Tibial artery (tissue), 4 donors: Measurements from ENCODE around the gene ALDH9A1.
"Not testable (repeated sequence)": the region's sequence is repeated elsewhere in the genome, so short reads cannot be mapped to it uniquely, and the experiment has no call there.

ENCODE experiments used
- DNase-seq, 2 donors: peaks; one replicate each; pipeline ENCODE4 v3.0.0-alpha.2; 2019
- H3K27ac ChIP-seq, 2 donors: fragments of 200-600 bp; sonication (generic) in 1 of 2; 1 replicate in 1 of 2; 2 replicates in 1 of 2; pipeline ENCODE4 v1.5.1; 2018 to 2019; ENCODE audit warnings: mild to moderate bottlenecking in 1 of 2
- H3K27me3 ChIP-seq, 2 donors: fragments of 200-600 bp; sonication (generic) in 1 of 2; one replicate each; pipeline versions ENCODE4 v1.5.1 to v1.6.0; 2016 to 2019
- H3K36me3 ChIP-seq, 3 donors: fragments of 200-600 bp; sonication (generic) in 2 of 3; one replicate each; pipeline ENCODE4 v1.5.1; 2016 to 2019; ENCODE audit warnings: mild to moderate bottlenecking in 2 of 3
- H3K4me1 ChIP-seq, 4 donors: fragments of 200-600 bp; sonication (generic) in 2 of 4; 1 replicate in 3 of 4; 2 replicates in 1 of 4; pipeline ENCODE4 v1.5.1; 2016 to 2019
- H3K4me3 ChIP-seq, 2 donors: fragments of 200-600 bp; sonication (generic) in 1 of 2; 1 replicate in 1 of 2; 2 replicates in 1 of 2; pipeline ENCODE4 v1.5.1; 2018 to 2019; ENCODE audit warnings: mild to moderate bottlenecking in 2 of 2
- H3K9me3 ChIP-seq, 3 donors: fragments of 200-600 bp; sonication (generic) in 1 of 3; one replicate each; pipeline ENCODE4 v1.5.1; 2016 to 2019
- intact Hi-C: fragments of 100-400 bp; cut with DNase I; formaldehyde crosslinking; loops from one replicate; pipeline ENCODE4 v1.15.0; 2023; ENCODE audit warnings: low total_unique reads
- TF ChIP-seq, protein P1 (sequence below), 2 experiments: fragments of 200-600 bp in 1 of 2; fragments of 450-650 bp in 1 of 2; IDR thresholded peaks; one replicate each; pipeline ENCODE4 v1.5.1; 2017 to 2019; ENCODE audit warnings: antibody characterized with exemption in 2 of 2, mild to moderate bottlenecking in 1 of 2, moderate library complexity in 1 of 2

The ALDH9A1 gene

DNA sequence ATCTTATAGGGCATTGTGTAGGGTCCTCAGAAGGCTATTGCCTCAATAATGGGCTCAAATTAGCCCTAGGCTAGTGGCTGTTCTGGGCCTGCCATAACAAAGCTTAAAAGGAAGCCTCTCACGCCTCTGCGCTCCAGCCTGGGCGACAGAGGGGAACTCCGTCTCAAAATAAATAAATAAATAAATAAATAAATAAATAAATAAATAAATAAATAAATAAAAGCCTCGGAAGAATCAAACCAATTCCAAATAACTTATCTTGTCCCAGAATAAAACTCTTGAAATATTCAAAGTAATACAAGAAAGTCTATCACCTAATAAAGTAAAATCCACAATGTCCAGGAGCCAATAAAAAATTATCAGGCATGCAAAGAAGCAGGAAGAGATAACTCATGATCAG lies 14.4 kb upstream of the ALDH9A1 start:
- H3K27me3 ChIP-seq, result no peaks in the 10 kb centered on the region
- intact Hi-C loops, result no loop called here
- no peaks in the 10 kb centered on the region for H3K4me1 ChIP-seq

DNA sequence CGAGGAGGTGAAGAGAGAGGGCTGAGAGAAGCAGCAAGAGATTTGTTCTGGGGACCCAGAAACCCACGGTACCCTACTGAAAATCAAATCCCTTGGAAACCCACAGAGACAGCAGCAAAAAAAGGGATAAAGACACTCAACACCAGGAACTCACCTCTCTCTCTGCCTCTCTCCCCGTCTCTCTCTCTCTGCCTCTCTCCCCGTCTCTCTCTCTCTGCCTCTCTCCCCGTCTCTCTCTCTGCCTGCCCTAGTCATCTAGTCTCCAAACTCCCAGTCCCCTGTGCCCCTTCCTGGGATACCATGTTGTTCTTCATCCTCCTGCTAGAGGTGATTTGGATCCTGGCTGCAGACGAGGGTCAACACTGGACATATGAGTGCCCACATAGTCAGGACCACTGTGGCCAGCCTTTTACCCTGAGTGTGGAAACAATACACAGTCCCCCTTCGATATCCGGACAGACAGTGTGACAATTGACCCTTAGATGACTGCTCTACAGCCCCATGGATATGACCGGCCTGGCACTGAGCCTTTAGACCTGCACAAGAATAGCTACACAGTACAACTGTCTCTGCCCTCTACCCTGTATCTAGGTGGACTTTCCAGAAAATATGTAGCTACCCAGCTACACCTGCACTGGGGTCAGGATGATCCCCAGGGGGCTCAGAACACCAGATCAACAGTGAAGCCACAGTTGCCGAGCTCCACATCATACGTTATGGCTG lies 9.8 kb upstream of the ALDH9A1 start:
- H3K27me3 ChIP-seq, result no peaks in the 10 kb centered on the region
- TF ChIP-seq, protein P1, sequence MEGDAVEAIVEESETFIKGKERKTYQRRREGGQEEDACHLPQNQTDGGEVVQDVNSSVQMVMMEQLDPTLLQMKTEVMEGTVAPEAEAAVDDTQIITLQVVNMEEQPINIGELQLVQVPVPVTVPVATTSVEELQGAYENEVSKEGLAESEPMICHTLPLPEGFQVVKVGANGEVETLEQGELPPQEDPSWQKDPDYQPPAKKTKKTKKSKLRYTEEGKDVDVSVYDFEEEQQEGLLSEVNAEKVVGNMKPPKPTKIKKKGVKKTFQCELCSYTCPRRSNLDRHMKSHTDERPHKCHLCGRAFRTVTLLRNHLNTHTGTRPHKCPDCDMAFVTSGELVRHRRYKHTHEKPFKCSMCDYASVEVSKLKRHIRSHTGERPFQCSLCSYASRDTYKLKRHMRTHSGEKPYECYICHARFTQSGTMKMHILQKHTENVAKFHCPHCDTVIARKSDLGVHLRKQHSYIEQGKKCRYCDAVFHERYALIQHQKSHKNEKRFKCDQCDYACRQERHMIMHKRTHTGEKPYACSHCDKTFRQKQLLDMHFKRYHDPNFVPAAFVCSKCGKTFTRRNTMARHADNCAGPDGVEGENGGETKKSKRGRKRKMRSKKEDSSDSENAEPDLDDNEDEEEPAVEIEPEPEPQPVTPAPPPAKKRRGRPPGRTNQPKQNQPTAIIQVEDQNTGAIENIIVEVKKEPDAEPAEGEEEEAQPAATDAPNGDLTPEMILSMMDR (IDR thresholded peaks at IDR 0.05), result no peak
- DNase-seq, result no peak
- H3K27ac ChIP-seq, result no peak overlapping the region
- no peaks in the 10 kb centered on the region for H3K9me3 ChIP-seq
- intact Hi-C loops, result no loop called here
- no peak overlapping the region for H3K4me3 ChIP-seq
- no peaks in the 10 kb centered on the region for H3K36me3 ChIP-seq
- H3K4me1 ChIP-seq, result no peaks in the 10 kb centered on the region

More for the DNA sequence above, 14.4 kb upstream of the ALDH9A1 start:
- no peak overlapping the region for H3K4me3 ChIP-seq
- no peaks in the 10 kb centered on the region for H3K36me3 ChIP-seq
- no peak overlapping the region for H3K27ac ChIP-seq
- TF ChIP-seq, protein P1 (IDR thresholded peaks at IDR 0.05), result no peak
- H3K9me3 ChIP-seq, result no peaks in the 10 kb centered on the region
- no peak for DNase-seq

DNA sequence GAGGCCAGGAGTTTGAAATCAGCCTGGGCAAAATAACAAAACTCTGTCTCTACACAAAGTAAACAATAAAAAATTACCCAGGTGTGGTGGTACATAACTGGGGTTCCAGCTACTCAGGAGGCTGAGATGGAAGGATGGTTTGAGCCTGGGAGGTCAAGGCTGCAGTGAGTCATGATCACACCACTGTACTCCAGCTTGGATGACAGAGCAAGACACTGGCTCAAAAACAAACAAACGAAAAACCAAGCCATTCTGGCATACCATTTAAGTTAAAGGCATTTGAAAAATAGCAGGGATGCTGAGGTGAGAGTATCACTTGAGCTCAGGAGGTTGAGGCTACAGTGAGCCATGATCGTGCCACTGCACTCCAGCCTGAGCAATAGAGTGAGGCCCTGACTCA lies 5.3 kb upstream of the ALDH9A1 start:
- Histone ChIP-seq H3K27ac (no peak overlapping the region), H3K9me3 (no peaks in the 10 kb centered on the region), H3K4me3 (no peak overlapping the region), H3K4me1 (peaks cover 0 to 7% (median 0%) of the 10 kb centered on the region in 4 donors), H3K36me3 (no peaks in the 10 kb centered on the region), H3K27me3 (no peaks in the 10 kb centered on the region)
- TF ChIP-seq, protein P1 (IDR thresholded peaks at IDR 0.05), result no peak
- DNase-seq, result no peak
- intact Hi-C loops, result no loop called here

DNA sequence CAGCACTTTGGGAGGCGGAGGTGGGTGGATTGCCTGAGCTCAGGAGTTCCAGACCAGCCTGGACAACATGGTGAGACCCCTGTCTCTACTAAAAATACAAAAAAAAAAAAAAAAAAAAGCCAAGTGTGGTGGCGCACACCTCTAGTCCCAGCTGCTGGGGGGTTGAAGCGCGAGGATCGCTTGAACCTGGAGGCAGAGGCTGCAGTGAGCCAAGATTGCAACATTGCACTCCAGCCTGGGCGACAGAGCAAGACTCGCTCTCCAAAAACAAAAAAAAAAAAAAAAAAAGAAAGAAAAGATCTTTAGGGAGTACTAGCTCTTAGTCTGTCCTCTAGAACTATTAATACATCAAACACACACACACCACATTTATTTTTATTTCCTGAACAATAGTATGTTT lies 3.6 kb upstream of the ALDH9A1 start:
- H3K4me3 ChIP-seq, H3K9me3 ChIP-seq, H3K36me3 ChIP-seq, H3K27ac ChIP-seq, intact Hi-C loops, DNase-seq, H3K27me3 ChIP-seq: not testable (repeated sequence)
- H3K4me1 ChIP-seq, result peaks cover 5 to 15% (median 8%) of the 10 kb centered on the region in 4 donors

DNA sequence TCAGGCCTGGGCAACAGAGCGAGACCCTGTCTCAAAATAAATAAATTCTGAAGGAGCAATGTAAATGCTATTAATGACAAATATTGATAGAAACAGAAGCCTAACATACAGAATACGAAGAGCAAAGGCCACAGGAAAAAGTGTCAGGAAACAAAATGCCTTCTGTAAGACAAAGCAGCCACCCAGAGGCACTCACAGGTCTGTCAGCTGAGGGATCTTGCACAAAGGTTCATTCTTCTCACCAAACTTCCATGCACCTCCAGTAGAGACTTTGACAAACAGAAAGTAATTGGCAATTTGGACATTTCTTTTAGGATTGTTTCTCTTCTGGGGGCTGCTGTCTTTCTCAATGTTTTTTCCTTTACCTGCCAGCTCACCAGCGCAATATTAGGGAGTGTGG lies 1.2 kb upstream of the ALDH9A1 start:
- H3K4me1 ChIP-seq, result peaks cover 11 to 27% (median 20%) of the 10 kb centered on the region in 4 donors
- DNase-seq, result no peak
- H3K27ac ChIP-seq, result no peak overlapping the region
- TF ChIP-seq, protein P1 (IDR thresholded peaks at IDR 0.05), result no peak
- H3K36me3 ChIP-seq, result no peaks in the 10 kb centered on the region
- H3K27me3 ChIP-seq, result no peaks in the 10 kb centered on the region
- intact Hi-C loops, result loop anchor here (5.0 kb wide), 1 partner anchor 67 kb away; the partner anchor contains the start of gene MGST3
- H3K9me3 ChIP-seq, result no peaks in the 10 kb centered on the region
- no peak overlapping the region for H3K4me3 ChIP-seq

DNA sequence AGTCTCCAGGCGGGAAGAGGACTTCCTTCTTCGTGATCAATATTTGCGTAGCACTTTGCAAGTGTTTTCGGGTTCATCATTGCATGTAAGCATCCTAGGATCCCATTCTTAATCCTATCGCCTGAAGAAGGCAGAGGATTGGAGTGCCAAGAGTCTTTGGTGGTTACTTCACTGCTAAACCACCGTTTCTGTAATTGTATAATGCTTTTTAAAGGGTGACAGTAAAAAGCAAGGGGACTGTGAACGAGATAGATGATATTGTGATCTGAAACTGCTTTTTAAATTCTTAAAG lies 345 bp upstream of the ALDH9A1 start:
- Histone ChIP-seq H3K27me3 (no peaks in the 10 kb centered on the region), H3K27ac (peak overlapping the region; percentile 95 to 96), H3K4me3 (peak overlapping the region; percentile 85 to 89), H3K9me3 (no peaks in the 10 kb centered on the region), H3K36me3 (no peaks in the 10 kb centered on the region), H3K4me1 (peaks cover 11 to 27% (median 20%) of the 10 kb centered on the region in 4 donors)
- DNase-seq, result no peak
- intact Hi-C loops, result loop anchor here (5.0 kb wide), 1 partner anchor 66 kb away; the partner anchor contains the start of gene MGST3
- TF ChIP-seq, protein P1 (IDR thresholded peaks at IDR 0.05), result no peak
